Esophagus muscularis mucosa (tissue), 4 donors: ENCODE results near the gene SWAP70. TPM values are rescaled to one million over a fixed set of nuclear protein-coding genes. Genes with fewer than 3 reads are reported as not detected.

ENCODE experiments used
- DNase-seq: peaks from one replicate; pipeline ENCODE4 v3.0.0-alpha.2; 2017; ENCODE audit errors: extremely low spot score
- H3K27ac ChIP-seq, 4 donors: fragments of 200-600 bp; sonication (generic); replicated peaks in 1 of 4; 1 replicate in 3 of 4; 2 replicates in 1 of 4; pipeline ENCODE4 v1.5.1; 2016 to 2019; ENCODE audit warnings: mild to moderate bottlenecking in 1 of 4
- H3K27me3 ChIP-seq, 4 donors: fragments of 200-600 bp; sonication (generic); one replicate each; pipeline versions ENCODE4 v1.5.1 to v1.6.0; 2016 to 2019
- H3K36me3 ChIP-seq, 4 donors: fragments of 200-600 bp; sonication (generic); one replicate each; pipeline ENCODE4 v1.5.1; 2016 to 2019
- H3K4me1 ChIP-seq, 4 donors: fragments of 200-600 bp; sonication (generic); one replicate each; pipeline ENCODE4 v1.5.1; 2016 to 2019
- H3K4me3 ChIP-seq, 4 donors: fragments of 200-600 bp; sonication (generic); 1 replicate in 2 of 4; 2 replicates in 2 of 4; pipeline ENCODE4 v1.5.1; 2016 to 2019; ENCODE audit warnings: mild to moderate bottlenecking in 4 of 4, moderate library complexity in 1 of 4
- H3K9me3 ChIP-seq, 4 donors: fragments of 200-600 bp; sonication (generic); 1 replicate in 3 of 4; 2 replicates in 1 of 4; pipeline ENCODE4 v1.5.1; 2016 to 2019
- EP300 ChIP-seq: sonication (generic); formaldehyde crosslinking; IDR thresholded peaks from one replicate; pipeline ENCODE4 v1.6.1; 2017; ENCODE audit warnings: antibody characterized with exemption
- POLR2A ChIP-seq: fragments of 450-650 bp; IDR thresholded peaks from one replicate; pipeline ENCODE4 v1.6.1; 2017; ENCODE audit warnings: antibody characterized with exemption, moderate library complexity, mild to moderate bottlenecking, low read depth
- POLR2AphosphoS5 ChIP-seq, 2 donors: sonication (generic); formaldehyde crosslinking; IDR thresholded peaks; one replicate each; pipeline ENCODE4 v1.6.1; 2017; ENCODE audit warnings: antibody characterized with exemption in 2 of 2
- WGBS: methylation state at CpG from one replicate; pipeline ENCODE4 v1.1.5; 2018; 5-methylcytosine and 5-hydroxymethylcytosine counted together
- intact Hi-C: fragments of 100-400 bp; cut with DNase I; formaldehyde crosslinking; loops from one replicate; pipeline ENCODE4 v1.15.1; 2023
- total RNA-seq, 4 donors: library from RNA; depleted of rRNA; stranded (reverse); fragments of >200 nt; gene quantifications; one replicate each; pipeline versions ENCODE4 v1.1.0 to v1.2.1, GENCODE V29; 2016
- TF ChIP-seq, protein P1 (sequence below), 3 experiments: fragments of 200-600 bp in 2 of 3; fragments of 450-650 bp in 1 of 3; sonication (generic) in 2 of 3; IDR thresholded peaks; one replicate each; pipeline ENCODE4 v1.5.1; 2017 to 2019; ENCODE audit warnings: antibody characterized with exemption in 3 of 3, mild to moderate bottlenecking in 2 of 3, moderate library complexity in 1 of 3

The SWAP70 gene
- total RNA-seq, 4 donors from 2014 or later: 37.8 to 54.9 (median 46.5) TPM

DNA sequence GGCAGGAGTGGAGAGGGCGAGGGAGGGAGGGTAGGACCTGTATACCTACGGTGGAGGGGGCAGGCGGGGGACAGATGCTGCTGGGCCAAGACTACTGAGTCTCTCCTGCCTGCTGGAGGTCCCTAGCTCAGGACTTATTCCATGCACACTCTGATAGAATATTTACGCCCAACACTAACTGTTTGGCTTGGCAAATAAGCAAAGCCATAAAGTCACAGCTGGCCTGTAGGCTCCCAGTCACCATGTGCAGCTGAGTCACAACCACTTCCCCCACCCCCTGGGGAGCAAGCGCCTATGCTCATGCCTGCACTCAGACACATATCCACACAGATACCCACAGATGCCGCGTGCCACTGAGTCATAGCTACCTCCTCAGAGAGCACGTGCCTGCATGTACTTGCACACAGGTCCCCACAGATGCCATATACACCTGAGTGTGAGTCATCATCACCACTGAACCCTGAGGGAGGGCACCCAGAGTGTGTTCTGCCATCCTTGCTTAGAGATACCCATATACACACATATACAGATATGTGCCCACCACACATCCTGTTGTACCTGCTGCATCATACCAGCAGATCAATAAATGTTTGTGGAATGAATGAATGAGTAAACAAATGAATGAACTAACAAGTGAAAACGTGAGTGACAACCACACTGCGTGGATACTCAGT lies 95.8 kb downstream of the SWAP70 start:
- Histone ChIP-seq H3K9me3 (no peaks in the 10 kb centered on the region), H3K27ac (peak overlapping the region; percentile 86 to 94 (median 91)), H3K27me3 (no peaks in the 10 kb centered on the region), H3K4me3 (peak overlapping the region; percentile 68 to 82 (median 78)), H3K4me1 (peaks cover 41 to 55% (median 46%) of the 10 kb centered on the region in 4 donors), H3K36me3 (no peaks in the 10 kb centered on the region)
- intact Hi-C loops: loop anchor here (5.0 to 10.0 kb wide), 5 partner anchors 43 to 548 kb away; partner anchors contain the start of gene ADM
- 43% methylated on average over 10 of the region's 10 CpGs for WGBS
- peak; percentile 95 for DNase-seq
- peak; percentile 47 to 71 for TF ChIP-seq POLR2AphosphoS5 (IDR thresholded peaks at IDR 0.05)
- TF ChIP-seq POLR2A: no peak
- no peak for TF ChIP-seq EP300
- TF ChIP-seq, protein P1, sequence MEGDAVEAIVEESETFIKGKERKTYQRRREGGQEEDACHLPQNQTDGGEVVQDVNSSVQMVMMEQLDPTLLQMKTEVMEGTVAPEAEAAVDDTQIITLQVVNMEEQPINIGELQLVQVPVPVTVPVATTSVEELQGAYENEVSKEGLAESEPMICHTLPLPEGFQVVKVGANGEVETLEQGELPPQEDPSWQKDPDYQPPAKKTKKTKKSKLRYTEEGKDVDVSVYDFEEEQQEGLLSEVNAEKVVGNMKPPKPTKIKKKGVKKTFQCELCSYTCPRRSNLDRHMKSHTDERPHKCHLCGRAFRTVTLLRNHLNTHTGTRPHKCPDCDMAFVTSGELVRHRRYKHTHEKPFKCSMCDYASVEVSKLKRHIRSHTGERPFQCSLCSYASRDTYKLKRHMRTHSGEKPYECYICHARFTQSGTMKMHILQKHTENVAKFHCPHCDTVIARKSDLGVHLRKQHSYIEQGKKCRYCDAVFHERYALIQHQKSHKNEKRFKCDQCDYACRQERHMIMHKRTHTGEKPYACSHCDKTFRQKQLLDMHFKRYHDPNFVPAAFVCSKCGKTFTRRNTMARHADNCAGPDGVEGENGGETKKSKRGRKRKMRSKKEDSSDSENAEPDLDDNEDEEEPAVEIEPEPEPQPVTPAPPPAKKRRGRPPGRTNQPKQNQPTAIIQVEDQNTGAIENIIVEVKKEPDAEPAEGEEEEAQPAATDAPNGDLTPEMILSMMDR (IDR thresholded peaks at IDR 0.05): no peak

DNA sequence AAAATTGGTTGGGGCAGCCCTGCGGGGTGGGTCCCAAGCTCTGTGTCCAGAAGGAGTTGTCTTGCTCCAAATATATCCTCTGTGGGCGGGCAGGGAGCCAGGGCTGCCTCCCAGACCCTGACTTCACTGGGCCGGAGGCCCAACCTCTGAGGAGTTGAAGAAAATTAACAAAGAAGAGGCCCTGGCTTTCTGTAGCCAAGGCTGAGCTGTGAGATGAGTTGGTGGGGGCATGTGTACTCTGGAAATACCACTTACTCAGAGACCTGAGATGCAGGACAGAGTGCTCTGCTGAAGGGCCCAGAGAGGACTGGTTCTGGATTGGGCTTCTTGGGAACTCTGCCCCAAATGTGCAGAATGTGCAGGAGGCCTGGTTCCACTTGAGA lies 96.3 kb downstream of the SWAP70 start:
- intact Hi-C loops: loop anchor here (5.0 kb wide), 1 partner anchor 42 kb away; no protein-coding TSS in a partner anchor
- TF ChIP-seq, protein P1 (IDR thresholded peaks at IDR 0.05): no peak
- TF ChIP-seq POLR2A (no peak), POLR2AphosphoS5 (IDR thresholded peaks at IDR 0.05) (no peak), EP300 (no peak)
- Histone ChIP-seq H3K9me3 (no peaks in the 10 kb centered on the region), H3K27ac (peak overlapping the region; percentile 86 to 94 (median 91)), H3K4me1 (peaks cover 44 to 52% (median 51%) of the 10 kb centered on the region in 4 donors), H3K4me3 (no peak overlapping the region), H3K27me3 (no peaks in the 10 kb centered on the region), H3K36me3 (no peaks in the 10 kb centered on the region)
- DNase-seq: peak; percentile 95
- WGBS: 17% methylated on average over 3 of the region's 3 CpGs

DNA sequence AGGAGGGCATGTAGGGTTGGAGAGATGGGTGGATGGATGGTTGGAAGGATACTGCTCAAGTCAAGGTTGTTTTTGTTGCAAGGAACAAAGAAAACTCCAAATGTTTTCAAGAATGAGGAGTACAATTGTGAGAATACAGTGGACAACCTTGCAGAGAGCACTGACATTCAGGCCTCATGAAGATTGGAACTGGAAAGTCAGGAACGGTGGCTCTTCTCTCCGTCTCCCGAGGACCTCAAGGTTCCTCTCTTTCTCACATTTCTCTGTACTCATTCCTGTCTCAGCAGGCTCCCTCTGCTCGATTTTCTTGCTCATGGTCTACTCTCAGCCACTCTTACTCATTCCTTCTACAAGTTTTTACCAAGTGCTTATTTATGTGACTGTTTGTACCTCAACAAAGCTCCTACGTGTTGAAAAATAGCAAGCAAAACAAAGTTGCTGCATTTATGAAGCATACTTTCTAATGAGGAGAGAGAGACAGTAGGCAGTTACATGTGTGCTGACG lies 97.6 kb downstream of the SWAP70 start:
- Histone ChIP-seq H3K27me3 (no peaks in the 10 kb centered on the region), H3K9me3 (no peaks in the 10 kb centered on the region), H3K36me3 (no peaks in the 10 kb centered on the region), H3K4me3 (no peak overlapping the region), H3K27ac (no peak overlapping the region), H3K4me1 (peaks cover 46 to 56% (median 51%) of the 10 kb centered on the region in 4 donors)
- no peak for DNase-seq
- WGBS: 93% methylated on average over 6 of the region's 6 CpGs
- intact Hi-C loops: loop anchor here (5.0 kb wide), 1 partner anchor 41 kb away; no protein-coding TSS in a partner anchor
- TF ChIP-seq, protein P1 (IDR thresholded peaks at IDR 0.05): no peak
- TF ChIP-seq POLR2AphosphoS5 (IDR thresholded peaks at IDR 0.05): no peak
- TF ChIP-seq EP300: no peak
- TF ChIP-seq POLR2A: no peak

DNA sequence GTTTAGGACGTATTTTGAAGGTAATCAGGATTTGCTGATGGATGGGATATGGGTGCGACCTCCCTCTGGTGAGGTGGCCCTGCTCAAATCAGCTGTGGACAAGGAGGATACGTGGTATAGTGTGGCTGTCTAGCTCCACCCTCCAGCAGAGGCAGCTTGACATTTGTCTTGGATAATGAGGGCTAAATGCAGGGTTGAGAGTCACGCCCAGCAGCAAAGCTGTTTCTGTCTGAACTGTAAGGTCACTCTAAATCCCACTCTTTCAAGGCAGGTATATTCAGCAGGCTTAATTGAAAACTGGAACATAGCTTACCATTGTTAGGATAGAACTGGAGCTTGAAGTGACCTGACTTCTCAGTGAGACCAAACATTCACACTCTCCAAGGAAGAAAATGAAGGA lies 98.7 kb downstream of the SWAP70 start:
- intact Hi-C loops: loop anchor here (5.0 kb wide), 1 partner anchor 40 kb away; no protein-coding TSS in a partner anchor
- no peak overlapping the region for H3K4me3 ChIP-seq
- H3K27me3 ChIP-seq: no peaks in the 10 kb centered on the region
- 93% methylated on average over 4 of the region's 4 CpGs for WGBS
- H3K9me3 ChIP-seq: no peaks in the 10 kb centered on the region
- H3K27ac ChIP-seq: no peak overlapping the region
- DNase-seq: no peak
- TF ChIP-seq EP300 (no peak), POLR2AphosphoS5 (IDR thresholded peaks at IDR 0.05) (no peak), POLR2A (no peak)
- TF ChIP-seq, protein P1 (IDR thresholded peaks at IDR 0.05): no peak
- H3K4me1 ChIP-seq: peaks cover 44 to 52% (median 48%) of the 10 kb centered on the region in 4 donors
- H3K36me3 ChIP-seq: no peaks in the 10 kb centered on the region
